ENCODE measurements around the gene PAM.

- TF ChIP-seq CTCF (IDR thresholded peaks at IDR 0.05) (no peak), POLR2A (IDR thresholded peaks at IDR 0.05) (no peak)
These were observed 133.9 kb downstream of the PAM start for GRCh38 chr5:102889033-102889432.

Measured in testis (tissue), 2 donors.